GM11168 (cell line): ENCODE results near the gene ASCL2.

Experiments used
- in situ Hi-C: fragments of 300-500 bp; cut with MboI; formaldehyde crosslinking; loops from one replicate; pipeline ENCODE4 v1.12.0; 2022; ENCODE audit warnings: low sequenced_read_pairs; ENCODE audit not compliant: unreplicated experiment

ASCL2 gene

GRCh38 chr11:2270322-2271076, at the start of gene ASCL2:
ASCL2 (minus strand) TSS chr11:2270588; CDS start chr11:2270332, 256 bp downstream.
- in situ Hi-C loops, result no loop called here

- in situ Hi-C loops, result loop anchor here (10.0 kb wide), 1 partner anchor 195 kb away; no protein-coding TSS in a partner anchor
Measured at GRCh38 chr11:2319791-2320472, 49.5 kb upstream of the ASCL2 start.

- in situ Hi-C loops, result loop anchor here (10.0 kb wide), 1 partner anchor 196 kb away; no protein-coding TSS in a partner anchor
Measured at GRCh38 chr11:2318707-2319106, 48.3 kb upstream of the ASCL2 start.

- in situ Hi-C loops, result loop anchor here (10.0 kb wide), 1 partner anchor 197 kb away; no protein-coding TSS in a partner anchor
Measured at GRCh38 chr11:2318123-2318522, 47.7 kb upstream of the ASCL2 start.

GRCh38 chr11:2317354-2318050, 47.1 kb upstream of the ASCL2 start:
- in situ Hi-C loops, result loop anchor here (10.0 kb wide), 1 partner anchor 197 kb away; no protein-coding TSS in a partner anchor

- in situ Hi-C loops, result loop anchor here (10.0 kb wide), 1 partner anchor 198 kb away; no protein-coding TSS in a partner anchor
Measured at GRCh38 chr11:2316963-2317244, 46.5 kb upstream of the ASCL2 start.

GRCh38 chr11:2316169-2316962, 46.0 kb upstream of the ASCL2 start:
- in situ Hi-C loops, result loop anchor here (10.0 kb wide), 1 partner anchor 198 kb away; no protein-coding TSS in a partner anchor

GRCh38 chr11:2315395-2316168, 45.2 kb upstream of the ASCL2 start:
- in situ Hi-C loops, result loop anchor here (10.0 kb wide), 1 partner anchor 199 kb away; no protein-coding TSS in a partner anchor

- in situ Hi-C loops, result loop anchor here (10.0 kb wide), 1 partner anchor 200 kb away; no protein-coding TSS in a partner anchor
Measured at GRCh38 chr11:2314525-2315394, 44.4 kb upstream of the ASCL2 start.

GRCh38 chr11:2314136-2314524, 43.7 kb upstream of the ASCL2 start:
- in situ Hi-C loops, result loop anchor here (10.0 kb wide), 1 partner anchor 201 kb away; no protein-coding TSS in a partner anchor

GRCh38 chr11:2313051-2313951, 42.9 kb upstream of the ASCL2 start:
- in situ Hi-C loops, result loop anchor here (10.0 kb wide), 1 partner anchor 202 kb away; no protein-coding TSS in a partner anchor

GRCh38 chr11:2312232-2313042, 42.0 kb upstream of the ASCL2 start:
- in situ Hi-C loops, result loop anchor here (10.0 kb wide), 1 partner anchor 202 kb away; no protein-coding TSS in a partner anchor

GRCh38 chr11:2311353-2312133, 41.2 kb upstream of the ASCL2 start:
- in situ Hi-C loops, result loop anchor here (10.0 kb wide), 1 partner anchor 203 kb away; no protein-coding TSS in a partner anchor

GRCh38 chr11:2310786-2311352, 40.5 kb upstream of the ASCL2 start:
- in situ Hi-C loops, result loop anchor here (10.0 kb wide), 1 partner anchor 204 kb away; no protein-coding TSS in a partner anchor
